Esophagus mucosa (tissue), 1 donor: ENCODE results near the gene SRRM4. TPM values are rescaled to one million over a fixed set of nuclear protein-coding genes. Genes with fewer than 3 reads are reported as not detected.

ENCODE experiments used
- ATAC-seq: fragments of 200-7000 bp; cut with Tn5 transposase; one replicate; pipeline ENCODE4 v1.9.1; 2020
- total RNA-seq: library from RNA; stranded (reverse); gene quantifications from one replicate; pipeline ENCODE4 v1.2.4, GENCODE V29; 2023
- donor health status: DM: yes; HTN: yes; CAD: no.

SRRM4 gene
- total RNA-seq, 1 donor from 2014 or later, result not detected

GRCh38 chr12:119204671-119205285 is 223.4 kb downstream of the SRRM4 start:
- no peak for ATAC-seq

- ATAC-seq, result no peak
Observed at GRCh38 chr12:119206348-119207062, 225.2 kb downstream of the SRRM4 start.

GRCh38 chr12:119207063-119207560 is 225.8 kb downstream of the SRRM4 start:
- ATAC-seq, result no peak

- ATAC-seq, result peak; percentile 97
Observed at GRCh38 chr12:119208626-119209061, 227.3 kb downstream of the SRRM4 start.

- no peak for ATAC-seq
Observed at GRCh38 chr12:119211884-119212283, 230.5 kb downstream of the SRRM4 start.

Other genes with a start within 250 kb of the SRRM4 start
- gene HSPB8, start 197.4 kb downstream of the SRRM4 start, total RNA-seq, result 33.8 TPM